Measurements from ENCODE around the gene CEP76.

Gene CEP76

DNA sequence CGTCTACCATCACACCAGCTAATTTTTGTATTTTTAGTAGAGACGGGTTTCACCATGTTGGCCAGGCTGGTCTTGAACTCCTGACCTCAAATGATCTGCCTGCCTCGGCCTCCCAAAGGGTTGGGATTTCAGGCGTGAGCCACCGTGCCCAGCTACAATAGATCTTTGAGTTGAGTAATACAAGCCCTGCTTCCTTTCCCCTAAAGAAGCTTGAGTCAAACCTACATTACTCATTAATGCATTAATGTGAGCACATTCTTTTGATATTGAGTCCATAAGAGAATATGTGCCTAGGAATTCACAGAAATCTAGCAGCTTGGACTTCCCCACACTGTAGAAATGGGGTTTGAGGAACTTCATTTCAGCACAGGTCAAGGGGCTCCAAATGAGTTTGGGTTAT, 39.9 kb upstream of the CEP76 start:
- no peaks in the 10 kb centered on the region for H3K27me3 ChIP-seq (replicated peaks)
- DNase-seq, result peak; percentile 57
- peak overlapping the region; percentile 32 for H3K27ac ChIP-seq

DNA sequence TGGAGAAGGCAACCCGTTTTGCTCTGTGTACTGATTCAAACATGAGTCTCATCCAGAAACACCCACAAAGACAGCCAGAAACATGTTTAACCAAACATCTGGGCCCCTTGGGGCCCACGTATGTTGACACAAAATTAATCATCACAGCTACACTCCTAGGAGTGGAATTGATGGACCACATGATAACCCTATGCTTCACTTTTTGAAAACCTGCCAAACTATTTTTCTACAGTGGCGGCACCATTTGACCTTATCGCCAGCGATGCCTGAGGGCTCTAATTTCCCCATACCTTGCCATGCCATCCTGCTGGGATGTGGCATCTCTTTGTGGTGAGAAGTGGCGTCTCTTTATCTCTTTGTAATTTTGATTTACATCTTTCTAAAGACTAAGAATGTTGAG, 38.8 kb upstream of the CEP76 start:
- in situ Hi-C loops (cut with HindIII; ENCODE audit: low pct_ligation_motif_present, low sequenced_read_pairs), result loop anchor here (5.0 kb wide), 1 partner anchor 151 kb away; no protein-coding TSS in a partner anchor
- H3K36me3 ChIP-seq (replicated peaks), result no peaks in the 10 kb centered on the region
- peak overlapping the region; percentile 63 for H3K27ac ChIP-seq
- no peak overlapping the region for H3K4me3 ChIP-seq (ENCODE audit: low read depth, low read length)
- no peaks in the 10 kb centered on the region for H3K27me3 ChIP-seq (replicated peaks)
- TF ChIP-seq, protein P1, sequence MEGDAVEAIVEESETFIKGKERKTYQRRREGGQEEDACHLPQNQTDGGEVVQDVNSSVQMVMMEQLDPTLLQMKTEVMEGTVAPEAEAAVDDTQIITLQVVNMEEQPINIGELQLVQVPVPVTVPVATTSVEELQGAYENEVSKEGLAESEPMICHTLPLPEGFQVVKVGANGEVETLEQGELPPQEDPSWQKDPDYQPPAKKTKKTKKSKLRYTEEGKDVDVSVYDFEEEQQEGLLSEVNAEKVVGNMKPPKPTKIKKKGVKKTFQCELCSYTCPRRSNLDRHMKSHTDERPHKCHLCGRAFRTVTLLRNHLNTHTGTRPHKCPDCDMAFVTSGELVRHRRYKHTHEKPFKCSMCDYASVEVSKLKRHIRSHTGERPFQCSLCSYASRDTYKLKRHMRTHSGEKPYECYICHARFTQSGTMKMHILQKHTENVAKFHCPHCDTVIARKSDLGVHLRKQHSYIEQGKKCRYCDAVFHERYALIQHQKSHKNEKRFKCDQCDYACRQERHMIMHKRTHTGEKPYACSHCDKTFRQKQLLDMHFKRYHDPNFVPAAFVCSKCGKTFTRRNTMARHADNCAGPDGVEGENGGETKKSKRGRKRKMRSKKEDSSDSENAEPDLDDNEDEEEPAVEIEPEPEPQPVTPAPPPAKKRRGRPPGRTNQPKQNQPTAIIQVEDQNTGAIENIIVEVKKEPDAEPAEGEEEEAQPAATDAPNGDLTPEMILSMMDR (IDR thresholded peaks at IDR 0.05; ENCODE audit: low read depth, low read length, missing control alignments), result no peak
- DNase-seq, result peak; percentile 89

More for the DNA sequence above, 39.9 kb upstream of the CEP76 start:
- in situ Hi-C loops (cut with HindIII; ENCODE audit: low pct_ligation_motif_present, low sequenced_read_pairs), result loop anchor here (5.0 kb wide), 1 partner anchor 150 kb away; no protein-coding TSS in a partner anchor
- TF ChIP-seq, protein P1 (IDR thresholded peaks at IDR 0.05; ENCODE audit: low read depth, low read length, missing control alignments), result no peak
- H3K4me3 ChIP-seq (ENCODE audit: low read depth, low read length), result no peak overlapping the region
- no peaks in the 10 kb centered on the region for H3K36me3 ChIP-seq (replicated peaks)

DNA sequence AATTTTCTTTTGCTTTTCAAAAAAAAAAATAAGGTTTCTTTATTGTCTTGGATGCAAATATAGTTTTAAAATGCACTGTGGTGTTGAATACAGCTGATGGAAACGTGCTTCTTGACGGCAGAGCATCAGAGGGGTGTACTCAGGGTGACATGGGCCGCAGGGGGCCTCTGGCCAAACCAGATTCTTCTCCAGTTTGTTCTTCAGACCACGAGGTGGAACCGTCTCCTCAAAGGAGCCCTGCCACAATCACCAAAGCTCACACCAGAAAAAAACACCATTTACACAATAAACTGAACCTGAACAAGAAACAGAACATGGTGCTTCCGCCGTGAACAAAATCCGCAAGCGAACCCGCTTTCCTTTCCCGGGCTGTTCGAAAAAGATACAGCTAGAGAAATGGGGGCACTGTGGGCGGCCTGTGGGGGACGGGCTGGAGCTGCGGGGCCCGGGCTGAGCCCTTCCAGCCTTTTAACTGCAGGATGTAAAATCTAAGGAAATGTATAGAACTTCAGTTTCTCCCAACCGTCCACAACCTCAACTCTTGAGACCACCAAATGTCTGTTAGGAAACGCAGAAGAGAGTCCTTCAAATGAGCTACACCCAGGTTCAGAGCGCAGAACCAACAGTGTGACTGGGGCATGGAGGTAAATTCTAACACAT, 34.9 kb upstream of the CEP76 start:
- in situ Hi-C loops (cut with HindIII; ENCODE audit: low pct_ligation_motif_present, low sequenced_read_pairs), result no loop called here
- Histone ChIP-seq H3K36me3 (replicated peaks) (no peaks in the 10 kb centered on the region), H3K27me3 (replicated peaks) (no peaks in the 10 kb centered on the region), H3K27ac (no peak overlapping the region), H3K4me3 (ENCODE audit: low read depth, low read length) (no peak overlapping the region)
- no peak for DNase-seq
- TF ChIP-seq, protein P1 (IDR thresholded peaks at IDR 0.05; ENCODE audit: low read depth, low read length, missing control alignments), result no peak

DNA sequence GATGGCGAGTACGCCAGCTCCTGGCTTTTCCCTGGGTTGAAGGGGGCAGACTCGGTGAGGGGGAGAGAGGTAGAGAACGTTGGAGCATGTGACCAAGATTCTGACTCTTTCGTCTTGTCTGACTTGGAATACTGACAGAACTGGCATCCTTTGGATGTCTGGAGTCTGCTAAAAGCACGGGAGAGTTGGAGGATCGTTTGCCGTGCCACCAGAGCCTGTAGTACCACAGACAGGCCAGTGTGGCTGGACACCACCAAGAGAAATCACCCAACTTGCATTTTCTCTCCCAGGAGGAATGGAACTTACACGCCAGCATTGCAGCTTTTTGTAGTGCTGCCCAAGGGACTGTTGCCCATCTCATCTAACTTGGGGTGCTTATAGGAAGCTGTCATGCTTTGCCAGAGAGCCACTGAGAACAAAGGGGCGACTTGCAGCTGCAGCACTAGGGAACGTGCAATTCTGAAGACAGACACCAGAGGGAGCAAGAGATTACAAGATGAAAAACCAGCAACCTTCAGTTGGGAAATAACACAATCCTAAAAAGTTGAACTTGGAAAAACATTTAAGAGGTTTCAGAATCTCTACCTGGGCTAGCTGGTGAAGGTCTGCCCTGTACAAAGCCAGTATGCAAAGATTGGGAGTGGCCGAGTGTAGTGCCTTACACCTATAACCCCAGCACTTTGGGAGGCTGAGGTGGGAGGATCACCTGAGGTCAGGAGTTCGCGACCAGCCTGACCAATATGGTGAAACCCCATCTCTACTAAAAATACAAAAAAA, 24.4 kb upstream of the CEP76 start:
- in situ Hi-C loops (cut with HindIII; ENCODE audit: low pct_ligation_motif_present, low sequenced_read_pairs), result no loop called here
- Histone ChIP-seq H3K4me3 (ENCODE audit: low read depth, low read length) (no peak overlapping the region), H3K36me3 (replicated peaks) (peaks cover 21% of the 10 kb centered on the region), H3K27me3 (replicated peaks) (no peaks in the 10 kb centered on the region), H3K27ac (no peak overlapping the region)
- peak; percentile 78 for DNase-seq
- TF ChIP-seq, protein P1 (IDR thresholded peaks at IDR 0.05; ENCODE audit: low read depth, low read length, missing control alignments), result peak; percentile 84

DNA sequence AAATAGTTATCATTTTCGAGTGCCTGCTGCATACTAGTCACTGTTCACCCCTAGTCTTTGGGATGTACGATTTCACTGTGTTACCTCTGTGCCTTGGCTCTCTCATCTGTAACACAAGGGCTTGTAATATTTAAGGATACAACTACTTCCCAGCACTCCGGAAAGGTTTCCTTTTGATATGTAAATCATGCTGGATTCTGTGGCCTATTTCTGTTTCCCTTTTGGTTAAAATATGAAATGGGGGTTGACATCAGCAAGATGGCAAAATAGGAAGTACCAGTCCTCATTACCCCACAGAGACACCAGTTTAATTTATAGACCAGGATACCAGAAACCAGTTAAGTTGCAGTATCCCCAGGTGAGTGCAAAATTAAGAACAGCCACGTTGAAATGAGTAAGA, 23.8 kb upstream of the CEP76 start:
- TF ChIP-seq, protein P1 (IDR thresholded peaks at IDR 0.05; ENCODE audit: low read depth, low read length, missing control alignments), result no peak
- no peak overlapping the region for H3K27ac ChIP-seq
- no peaks in the 10 kb centered on the region for H3K27me3 ChIP-seq (replicated peaks)
- peaks cover 24% of the 10 kb centered on the region for H3K36me3 ChIP-seq (replicated peaks)
- no peak for DNase-seq
- in situ Hi-C loops (cut with HindIII; ENCODE audit: low pct_ligation_motif_present, low sequenced_read_pairs), result no loop called here
- no peak overlapping the region for H3K4me3 ChIP-seq (ENCODE audit: low read depth, low read length)

All from brain microvascular endothelial cell (primary cell).